ENCODE results near the gene IDNK.
A peak's percentile ranks its signal among the peaks of the same experiment; 100 is the strongest.

The IDNK gene

GRCh38 chr9:83656952-83657351 is 34.0 kb downstream of the IDNK start:
- DNase-seq (ENCODE audit: low read depth, low spot score): no peak
- Histone ChIP-seq H3K36me3 (ENCODE audit: insufficient read depth, low read length) (peaks cover 97% of the 10 kb centered on the region), H3K9me3 (ENCODE audit: low read depth, low read length) (no peaks in the 10 kb centered on the region), H3K27ac (no peak overlapping the region), H3K4me3 (no peak overlapping the region), H3K9ac (ENCODE audit: insufficient read length) (no peak overlapping the region)
- no peak for TF ChIP-seq EZH2 (IDR thresholded peaks at IDR 0.05)
- TF ChIP-seq FOXP2 (optimal IDR thresholded peaks at IDR 0.05; ENCODE audit: control extremely low read depth, extremely low read length, insufficient read depth): no peak
- no peak for TF ChIP-seq POLR2AphosphoS5 (IDR thresholded peaks at IDR 0.05; ENCODE audit: borderline replicate concordance, low read depth, low read length)

DNA sequence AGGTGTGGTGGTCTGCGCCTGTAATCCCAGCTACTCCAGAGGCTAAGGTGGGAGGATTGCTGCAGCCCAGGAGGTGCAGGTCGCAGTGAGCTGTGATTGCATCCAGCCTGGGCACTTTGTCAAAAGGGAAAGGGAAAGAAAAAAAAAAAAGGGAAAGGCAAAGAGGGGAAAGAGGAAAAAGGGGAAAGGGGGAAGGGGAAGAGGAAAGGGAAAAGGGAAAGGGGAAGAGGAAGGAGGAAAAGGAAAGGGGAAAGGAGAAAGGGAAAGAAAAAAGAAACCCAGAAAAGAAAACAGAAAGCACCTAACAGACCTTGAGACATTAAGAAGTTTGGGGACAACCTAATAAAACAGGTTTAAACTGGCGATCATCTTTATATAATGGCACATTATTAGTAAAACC is 40.0 kb downstream of the IDNK start:
- TF ChIP-seq EZH2 (IDR thresholded peaks at IDR 0.05) (no peak), FOXP2 (optimal IDR thresholded peaks at IDR 0.05; ENCODE audit: control extremely low read depth, extremely low read length, insufficient read depth) (no peak), POLR2AphosphoS5 (IDR thresholded peaks at IDR 0.05; ENCODE audit: borderline replicate concordance, low read depth, low read length) (no peak)
- Histone ChIP-seq H3K4me3 (no peak overlapping the region), H3K9ac (ENCODE audit: insufficient read length) (no peak overlapping the region), H3K36me3 (ENCODE audit: insufficient read depth, low read length) (peaks cover 82% of the 10 kb centered on the region), H3K27ac (no peak overlapping the region), H3K9me3 (ENCODE audit: low read depth, low read length) (no peaks in the 10 kb centered on the region)
- no peak for DNase-seq (ENCODE audit: low read depth, low spot score)

DNA sequence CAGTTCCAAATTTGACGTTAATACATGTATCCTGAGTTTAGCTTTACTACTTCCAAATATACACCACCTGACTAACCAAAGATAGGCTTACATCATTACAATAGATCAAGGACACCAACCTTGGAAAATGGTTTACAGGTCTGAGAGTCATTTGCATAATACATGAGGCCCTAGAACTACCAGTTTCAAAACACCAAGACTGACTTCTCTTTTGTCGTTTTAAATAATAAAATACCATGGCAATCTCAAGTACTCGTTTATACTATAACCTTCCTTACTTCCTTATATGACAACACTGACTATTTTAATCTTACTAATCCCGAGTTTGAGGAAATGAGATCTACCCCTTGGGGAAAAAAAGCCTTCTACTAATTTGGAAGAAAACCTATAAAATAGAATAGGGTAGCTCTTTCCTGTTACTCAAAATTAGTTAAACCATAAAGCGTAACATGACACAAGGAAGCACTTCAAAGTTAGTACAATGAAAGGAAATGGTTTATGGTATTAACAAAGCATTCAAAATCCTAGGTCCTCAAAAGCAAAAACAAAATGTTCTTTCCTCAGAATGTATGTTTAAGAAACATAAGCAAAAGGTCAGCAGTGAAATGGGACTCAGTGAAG is 42.7 kb downstream of the IDNK start:
- TF ChIP-seq POLR2AphosphoS5 (IDR thresholded peaks at IDR 0.05; ENCODE audit: borderline replicate concordance, low read depth, low read length): no peak; the same call in 1 of the 2 replicates
- TF ChIP-seq FOXP2 (optimal IDR thresholded peaks at IDR 0.05; ENCODE audit: control extremely low read depth, extremely low read length, insufficient read depth): no peak
- TF ChIP-seq EZH2 (IDR thresholded peaks at IDR 0.05): no peak
- Histone ChIP-seq H3K27ac (peak overlapping the region; percentile 11; the same call in 1 of the 2 replicates), H3K4me3 (no peak overlapping the region; the same call in 1 of the 2 replicates), H3K9ac (ENCODE audit: insufficient read length) (no peak overlapping the region), H3K9me3 (ENCODE audit: low read depth, low read length) (no peaks in the 10 kb centered on the region), H3K36me3 (ENCODE audit: insufficient read depth, low read length) (peaks cover 75% of the 10 kb centered on the region)
- DNase-seq (ENCODE audit: low read depth, low spot score): no peak

DNA sequence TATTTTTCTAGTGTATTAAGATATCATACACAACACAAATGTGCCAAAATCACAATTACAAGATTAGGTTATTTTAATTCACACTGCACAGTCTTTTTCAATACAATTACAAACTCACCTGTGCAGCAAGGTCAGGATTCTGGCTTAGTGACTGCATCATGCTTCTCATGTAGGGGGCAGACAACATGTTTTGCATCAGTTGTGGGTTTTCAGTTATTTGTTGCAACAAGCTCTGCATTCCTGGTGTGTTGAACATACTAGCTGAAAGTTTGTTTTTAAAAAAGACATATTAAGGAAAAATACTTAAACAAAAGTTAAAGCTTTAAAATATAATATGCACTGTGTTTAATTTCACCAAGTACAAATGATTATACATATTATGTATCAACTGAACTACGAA is 46.1 kb downstream of the IDNK start:
- Histone ChIP-seq H3K9me3 (ENCODE audit: low read depth, low read length) (no peaks in the 10 kb centered on the region), H3K36me3 (ENCODE audit: insufficient read depth, low read length) (peaks cover 71% of the 10 kb centered on the region), H3K9ac (ENCODE audit: insufficient read length) (no peak overlapping the region), H3K4me3 (no peak overlapping the region), H3K27ac (0 out of 2 replicates have a peak overlapping the region, but pooled peaks have one; percentile 27)
- no peak for DNase-seq (ENCODE audit: low read depth, low spot score)
- TF ChIP-seq EZH2 (IDR thresholded peaks at IDR 0.05) (no peak), FOXP2 (optimal IDR thresholded peaks at IDR 0.05; ENCODE audit: control extremely low read depth, extremely low read length, insufficient read depth) (no peak), POLR2AphosphoS5 (IDR thresholded peaks at IDR 0.05; ENCODE audit: borderline replicate concordance, low read depth, low read length) (no peak)

- peaks cover 75% of the 10 kb centered on the region for H3K36me3 ChIP-seq (ENCODE audit: insufficient read depth, low read length)
- no peak overlapping the region for H3K4me3 ChIP-seq
- no peak overlapping the region for H3K9ac ChIP-seq (ENCODE audit: insufficient read length)
- TF ChIP-seq EZH2 (IDR thresholded peaks at IDR 0.05) (no peak), FOXP2 (optimal IDR thresholded peaks at IDR 0.05; ENCODE audit: control extremely low read depth, extremely low read length, insufficient read depth) (no peak), POLR2AphosphoS5 (IDR thresholded peaks at IDR 0.05; ENCODE audit: borderline replicate concordance, low read depth, low read length) (no peak)
- H3K27ac ChIP-seq: peak overlapping the region; percentile 27; the same call in 1 of the 2 replicates
- no peak for DNase-seq (ENCODE audit: low read depth, low spot score)
- H3K9me3 ChIP-seq (ENCODE audit: low read depth, low read length): no peaks in the 10 kb centered on the region
Observed at GRCh38 chr9:83670381-83670780, 47.4 kb downstream of the IDNK start.

DNA sequence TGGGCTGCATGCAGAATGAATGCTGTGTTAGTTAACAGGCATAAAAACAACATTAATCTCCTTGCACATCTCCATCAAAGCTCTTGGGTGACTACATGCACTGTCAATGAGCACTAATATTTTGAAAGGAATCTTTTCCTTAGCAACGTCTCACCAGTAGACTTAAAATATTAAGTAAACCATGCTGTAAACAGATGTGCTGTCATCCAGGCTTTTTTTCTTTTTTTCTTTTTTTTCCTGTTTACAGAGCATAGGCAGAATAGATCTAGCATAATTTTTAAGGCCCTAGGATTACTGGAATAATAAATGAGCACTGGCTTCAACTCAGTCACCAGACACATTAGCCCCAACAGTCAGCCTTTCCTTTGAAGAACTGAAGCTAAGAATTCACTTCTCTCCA is 48.5 kb downstream of the IDNK start:
- DNase-seq (ENCODE audit: low read depth, low spot score): no peak
- Histone ChIP-seq H3K9ac (ENCODE audit: insufficient read length) (no peak overlapping the region), H3K9me3 (ENCODE audit: low read depth, low read length) (no peaks in the 10 kb centered on the region), H3K27ac (no peak overlapping the region), H3K36me3 (ENCODE audit: insufficient read depth, low read length) (peaks cover 76% of the 10 kb centered on the region), H3K4me3 (no peak overlapping the region)
- TF ChIP-seq EZH2 (IDR thresholded peaks at IDR 0.05) (no peak), FOXP2 (optimal IDR thresholded peaks at IDR 0.05; ENCODE audit: control extremely low read depth, extremely low read length, insufficient read depth) (no peak), POLR2AphosphoS5 (IDR thresholded peaks at IDR 0.05; ENCODE audit: borderline replicate concordance, low read depth, low read length) (no peak)

DNA sequence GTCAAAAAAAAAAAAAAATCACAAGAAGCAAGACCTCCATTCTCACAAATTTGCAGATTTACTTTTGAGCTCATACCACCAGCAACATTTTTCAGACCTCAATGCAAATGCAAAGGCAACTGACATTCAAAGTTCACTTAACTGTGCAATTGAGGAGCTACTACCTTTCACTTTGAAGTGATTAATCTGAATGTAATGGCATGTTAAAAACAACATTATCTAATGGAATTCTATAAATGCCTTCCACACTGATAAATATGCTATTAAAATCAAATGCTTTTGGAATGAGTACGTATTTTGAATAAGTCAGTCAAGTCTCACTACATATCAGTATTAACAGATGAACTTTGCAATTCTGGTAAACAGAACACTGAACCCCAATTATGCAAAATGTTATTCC is 52.5 kb downstream of the IDNK start:
- Histone ChIP-seq H3K36me3 (ENCODE audit: insufficient read depth, low read length) (peaks cover 88% of the 10 kb centered on the region), H3K9me3 (ENCODE audit: low read depth, low read length) (no peaks in the 10 kb centered on the region), H3K27ac (0 out of 2 replicates have a peak overlapping the region, but pooled peaks have one; percentile 25), H3K4me3 (no peak overlapping the region), H3K9ac (ENCODE audit: insufficient read length) (no peak overlapping the region)
- DNase-seq (ENCODE audit: low read depth, low spot score): no peak
- TF ChIP-seq POLR2AphosphoS5 (IDR thresholded peaks at IDR 0.05; ENCODE audit: borderline replicate concordance, low read depth, low read length): no peak
- no peak for TF ChIP-seq FOXP2 (optimal IDR thresholded peaks at IDR 0.05; ENCODE audit: control extremely low read depth, extremely low read length, insufficient read depth)
- TF ChIP-seq EZH2 (IDR thresholded peaks at IDR 0.05): no peak

- no peaks in the 10 kb centered on the region for H3K9me3 ChIP-seq (ENCODE audit: low read depth, low read length)
- TF ChIP-seq POLR2AphosphoS5 (IDR thresholded peaks at IDR 0.05; ENCODE audit: borderline replicate concordance, low read depth, low read length) (no peak), FOXP2 (optimal IDR thresholded peaks at IDR 0.05; ENCODE audit: control extremely low read depth, extremely low read length, insufficient read depth) (no peak), EZH2 (IDR thresholded peaks at IDR 0.05) (no peak)
- no peak overlapping the region for H3K9ac ChIP-seq (ENCODE audit: insufficient read length)
- no peak overlapping the region for H3K27ac ChIP-seq
- peaks cover 90% of the 10 kb centered on the region for H3K36me3 ChIP-seq (ENCODE audit: insufficient read depth, low read length)
- no peak for DNase-seq (ENCODE audit: low read depth, low spot score)
- no peak overlapping the region for H3K4me3 ChIP-seq
Observed at GRCh38 chr9:83677596-83677995, 54.7 kb downstream of the IDNK start.

DNA sequence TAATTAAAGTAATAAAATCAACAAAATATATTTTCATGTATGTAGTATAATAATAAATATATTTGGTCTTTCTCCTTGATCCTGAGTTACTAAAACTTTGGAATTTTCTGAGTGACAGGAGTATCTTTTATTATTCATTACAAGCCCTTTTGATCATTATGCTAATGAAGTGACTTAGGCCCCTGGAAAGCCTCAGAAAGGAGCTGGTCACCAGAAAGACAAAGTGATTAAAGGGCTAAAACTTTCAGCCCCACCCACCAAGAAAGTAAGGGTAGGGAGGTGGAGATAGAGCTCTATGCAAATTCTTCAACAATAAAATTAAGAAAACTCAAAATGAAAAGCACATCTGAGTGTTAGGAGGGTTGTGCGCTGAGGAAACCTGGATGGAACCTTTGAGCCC is 57.3 kb downstream of the IDNK start:
- no peaks in the 10 kb centered on the region for H3K9me3 ChIP-seq (ENCODE audit: low read depth, low read length)
- no peak overlapping the region for H3K27ac ChIP-seq
- no peak overlapping the region for H3K4me3 ChIP-seq
- no peak for DNase-seq (ENCODE audit: low read depth, low spot score)
- TF ChIP-seq EZH2 (IDR thresholded peaks at IDR 0.05) (no peak), POLR2AphosphoS5 (IDR thresholded peaks at IDR 0.05; ENCODE audit: borderline replicate concordance, low read depth, low read length) (no peak), FOXP2 (optimal IDR thresholded peaks at IDR 0.05; ENCODE audit: control extremely low read depth, extremely low read length, insufficient read depth) (no peak)
- no peak overlapping the region for H3K9ac ChIP-seq (ENCODE audit: insufficient read length)
- H3K36me3 ChIP-seq (ENCODE audit: insufficient read depth, low read length): peaks cover 69% of the 10 kb centered on the region

Measured in SK-N-MC (cell line).